ENCODE results near the gene ACO2.

ACO2 gene

DNA sequence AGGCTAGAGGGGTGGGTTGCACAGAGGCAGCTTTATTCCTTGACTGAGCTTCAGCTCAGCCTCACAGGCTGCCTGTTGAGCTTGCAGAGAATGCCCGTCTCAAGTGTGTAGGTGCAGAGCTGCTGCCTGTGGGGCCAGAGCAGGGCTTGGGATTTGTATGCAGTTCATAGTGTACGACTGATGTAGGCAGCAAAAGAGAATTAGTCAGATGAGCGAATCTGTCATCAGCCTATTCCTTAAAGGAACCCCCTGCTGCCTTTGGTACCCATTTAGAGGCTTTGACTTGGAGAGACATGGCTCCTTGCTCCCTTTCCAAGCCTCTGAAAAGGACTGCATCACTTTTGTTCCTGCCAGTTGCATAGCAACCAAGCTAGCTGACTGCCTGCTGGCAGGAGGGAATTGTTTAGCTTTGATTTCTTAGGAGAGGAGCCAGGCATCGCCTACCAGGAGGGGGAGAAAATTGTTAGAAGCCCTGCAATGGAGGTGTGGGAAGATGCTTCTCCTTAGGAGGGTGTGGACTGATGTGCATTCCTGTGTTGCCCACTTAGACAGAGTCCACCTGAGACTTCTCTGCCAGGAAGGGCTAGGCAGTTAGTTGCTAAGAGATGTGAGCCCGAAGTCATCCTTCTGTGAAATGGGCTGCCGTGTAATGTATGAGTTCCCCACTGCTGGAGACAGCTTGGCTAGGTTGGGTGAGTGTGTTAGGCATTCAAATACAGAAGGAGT lies 10.9 kb downstream of the ACO2 start:
- Histone ChIP-seq H3K4me1 (ENCODE audit: control insufficient read depth, insufficient read depth, low read length) (peaks cover 35% of the 10 kb centered on the region), H3K27me3 (ENCODE audit: control insufficient read depth, insufficient read depth, low read length, poor library complexity, severe bottlenecking) (no peaks in the 10 kb centered on the region), H3K27ac (ENCODE audit: insufficient read depth, low read depth, low read length, poor library complexity, severe bottlenecking) (peak overlapping the region; percentile 90), H3K4me3 (ENCODE audit: insufficient read depth, low read depth, low read length) (peak overlapping the region; percentile 7), H3K36me3 (ENCODE audit: control insufficient read depth, insufficient read depth, low read length) (no peaks in the 10 kb centered on the region), H3K9me3 (ENCODE audit: control insufficient read depth, low read length) (no peaks in the 10 kb centered on the region)
- 33% methylated on average over 6 of the region's 6 CpGs for WGBS, 2 experiments

DNA sequence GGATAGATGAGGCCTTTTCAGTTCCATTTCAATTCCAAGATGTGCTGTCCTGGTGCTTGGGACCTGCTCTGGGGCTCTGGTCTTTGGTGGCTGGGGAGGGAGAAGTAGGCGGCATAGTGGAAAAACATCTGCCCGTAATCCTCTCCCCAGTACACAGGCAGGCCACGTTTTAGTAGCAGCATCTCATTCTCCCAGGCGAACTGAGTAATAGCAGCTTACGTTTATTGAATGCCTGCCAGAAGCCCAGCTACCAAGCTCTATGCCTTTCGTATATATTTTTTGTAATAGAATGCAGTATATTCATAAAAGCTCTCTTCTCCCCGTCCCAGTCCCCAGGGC lies 11.4 kb downstream of the ACO2 start:
- 76 to 81% methylated on average over 7 of the region's 7 CpGs for WGBS, 2 experiments
- H3K4me1 ChIP-seq (ENCODE audit: control insufficient read depth, insufficient read depth, low read length) = peaks cover 35% of the 10 kb centered on the region
- H3K36me3 ChIP-seq (ENCODE audit: control insufficient read depth, insufficient read depth, low read length) = no peaks in the 10 kb centered on the region
- peak overlapping the region; percentile 90 for H3K27ac ChIP-seq (ENCODE audit: insufficient read depth, low read depth, low read length, poor library complexity, severe bottlenecking)
- H3K4me3 ChIP-seq (ENCODE audit: insufficient read depth, low read depth, low read length) = no peak overlapping the region
- no peaks in the 10 kb centered on the region for H3K9me3 ChIP-seq (ENCODE audit: control insufficient read depth, low read length)
- no peaks in the 10 kb centered on the region for H3K27me3 ChIP-seq (ENCODE audit: control insufficient read depth, insufficient read depth, low read length, poor library complexity, severe bottlenecking)

DNA sequence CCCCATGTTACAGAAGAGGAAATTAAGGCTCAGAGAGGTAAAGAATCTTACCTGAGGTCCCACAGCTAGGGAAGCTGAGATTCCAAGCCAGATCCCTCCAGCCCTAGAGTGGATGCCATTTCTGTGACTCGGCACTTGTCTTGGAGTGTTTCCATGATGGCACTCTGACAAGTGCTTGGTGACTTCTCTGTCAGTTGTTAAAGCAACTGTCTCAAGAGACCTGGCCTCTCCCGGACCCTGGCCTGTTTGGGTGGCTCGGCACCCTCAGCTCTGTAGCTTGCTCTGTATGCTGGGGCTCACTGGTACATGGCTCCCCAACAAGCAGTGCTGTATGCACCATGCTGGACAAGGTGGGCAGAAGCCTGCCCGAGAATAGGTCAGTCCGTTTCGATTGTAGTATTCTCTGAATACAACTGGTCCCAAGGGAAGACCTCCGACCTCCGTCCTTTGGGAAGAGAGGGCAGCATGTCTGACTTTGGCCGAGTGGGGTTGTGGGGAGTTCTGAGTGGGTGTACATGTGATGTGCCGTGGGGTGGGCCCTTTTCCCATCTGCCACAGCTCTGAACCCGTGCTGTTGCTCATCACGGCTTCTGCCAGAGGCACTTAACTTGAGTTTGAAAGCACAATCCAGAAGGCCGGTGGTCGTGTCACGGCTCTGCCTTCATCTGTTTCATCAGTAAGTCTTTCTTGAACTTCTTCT lies 12.4 kb downstream of the ACO2 start:
- 89 to 90% methylated on average over 15 of the region's 15 CpGs for WGBS, 2 experiments
- no peak overlapping the region for H3K4me3 ChIP-seq (ENCODE audit: insufficient read depth, low read depth, low read length)
- H3K27ac ChIP-seq (ENCODE audit: insufficient read depth, low read depth, low read length, poor library complexity, severe bottlenecking) = no peak overlapping the region
- no peaks in the 10 kb centered on the region for H3K9me3 ChIP-seq (ENCODE audit: control insufficient read depth, low read length)
- H3K27me3 ChIP-seq (ENCODE audit: control insufficient read depth, insufficient read depth, low read length, poor library complexity, severe bottlenecking) = no peaks in the 10 kb centered on the region
- peaks cover 38% of the 10 kb centered on the region for H3K4me1 ChIP-seq (ENCODE audit: control insufficient read depth, insufficient read depth, low read length)
- H3K36me3 ChIP-seq (ENCODE audit: control insufficient read depth, insufficient read depth, low read length) = no peaks in the 10 kb centered on the region

DNA sequence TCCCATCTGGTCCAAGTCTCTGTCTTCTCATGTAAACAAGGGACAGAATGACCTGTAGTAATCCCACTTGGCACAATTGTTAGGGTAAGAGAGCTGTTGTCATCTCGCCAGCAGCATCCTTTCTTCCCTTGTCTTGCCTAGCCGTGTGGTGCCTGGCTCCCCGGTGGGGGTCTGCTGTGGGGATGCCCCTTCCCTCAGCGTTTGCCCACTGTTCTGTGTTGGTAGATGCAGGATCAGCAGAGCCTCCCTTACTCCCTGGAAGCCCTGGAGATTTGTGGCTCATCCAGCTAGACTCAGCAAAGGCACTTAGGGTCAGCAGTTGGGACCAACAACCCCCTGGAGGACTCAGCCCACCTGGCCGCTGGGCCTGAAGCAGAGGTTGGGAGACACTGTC lies 13.0 kb downstream of the ACO2 start:
- Histone ChIP-seq H3K4me3 (ENCODE audit: insufficient read depth, low read depth, low read length) (no peak overlapping the region), H3K27ac (ENCODE audit: insufficient read depth, low read depth, low read length, poor library complexity, severe bottlenecking) (no peak overlapping the region), H3K36me3 (ENCODE audit: control insufficient read depth, insufficient read depth, low read length) (no peaks in the 10 kb centered on the region), H3K27me3 (ENCODE audit: control insufficient read depth, insufficient read depth, low read length, poor library complexity, severe bottlenecking) (no peaks in the 10 kb centered on the region), H3K4me1 (ENCODE audit: control insufficient read depth, insufficient read depth, low read length) (peaks cover 41% of the 10 kb centered on the region), H3K9me3 (ENCODE audit: control insufficient read depth, low read length) (no peaks in the 10 kb centered on the region)
- 11 to 15% methylated on average over 5 of the region's 5 CpGs for WGBS, 2 experiments

DNA sequence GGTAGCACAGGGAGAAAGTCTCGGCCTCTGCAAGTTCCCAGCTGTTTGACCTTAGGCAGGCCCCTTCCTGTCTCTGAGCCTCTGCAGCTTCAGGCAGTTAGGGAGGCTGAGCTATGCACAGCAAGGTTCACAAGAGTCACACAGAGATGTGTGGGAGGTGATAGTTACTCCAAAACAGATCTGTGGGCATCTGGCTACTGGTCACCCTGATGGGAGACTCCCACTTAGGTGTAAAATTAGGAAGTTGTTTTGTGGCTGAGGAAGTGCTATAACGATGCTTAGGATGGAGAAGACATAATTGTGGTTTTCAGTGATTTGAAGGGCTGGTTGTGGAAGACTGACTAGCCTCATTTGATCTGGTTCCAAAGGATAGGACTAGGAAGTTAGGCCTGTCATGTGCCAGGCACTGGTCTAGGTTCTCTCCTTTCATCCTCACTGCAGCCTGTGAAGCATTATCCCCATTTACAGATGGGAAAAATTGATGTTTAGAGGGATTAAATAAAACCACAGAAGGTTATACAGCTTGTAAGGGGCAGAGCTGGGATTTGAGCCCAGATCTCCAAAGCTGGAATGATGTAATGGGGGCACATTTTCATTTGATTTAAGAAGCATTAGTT lies 13.5 kb downstream of the ACO2 start:
- no peak overlapping the region for H3K4me3 ChIP-seq (ENCODE audit: insufficient read depth, low read depth, low read length)
- no peaks in the 10 kb centered on the region for H3K36me3 ChIP-seq (ENCODE audit: control insufficient read depth, insufficient read depth, low read length)
- no peaks in the 10 kb centered on the region for H3K27me3 ChIP-seq (ENCODE audit: control insufficient read depth, insufficient read depth, low read length, poor library complexity, severe bottlenecking)
- no peak overlapping the region for H3K27ac ChIP-seq (ENCODE audit: insufficient read depth, low read depth, low read length, poor library complexity, severe bottlenecking)
- 66% methylated on average over 2 of the region's 2 CpGs for WGBS, 2 experiments
- no peaks in the 10 kb centered on the region for H3K9me3 ChIP-seq (ENCODE audit: control insufficient read depth, low read length)
- peaks cover 43% of the 10 kb centered on the region for H3K4me1 ChIP-seq (ENCODE audit: control insufficient read depth, insufficient read depth, low read length)

DNA sequence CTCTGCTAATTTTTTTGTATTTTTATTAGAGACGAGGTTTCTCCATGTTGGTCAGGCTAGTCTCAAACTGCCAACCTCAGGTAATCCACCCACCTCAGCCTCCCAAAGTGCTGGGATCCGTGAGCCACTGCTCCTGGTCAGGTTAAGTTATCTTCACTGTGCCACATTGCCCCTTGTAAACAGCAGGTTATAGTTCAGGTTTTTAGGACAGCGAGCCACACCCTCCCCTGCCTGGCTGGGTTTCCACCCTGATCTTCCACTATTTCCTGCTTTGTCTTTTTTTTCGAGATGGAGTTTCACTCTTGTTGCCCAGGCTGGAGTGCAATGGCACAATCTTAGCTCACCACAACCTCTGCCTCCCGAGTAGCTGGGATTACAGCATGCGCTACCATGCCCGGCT lies 16.1 kb downstream of the ACO2 start:
- H3K27ac ChIP-seq (ENCODE audit: insufficient read depth, low read depth, low read length, poor library complexity, severe bottlenecking) = no peak overlapping the region
- peaks cover 33% of the 10 kb centered on the region for H3K4me1 ChIP-seq (ENCODE audit: control insufficient read depth, insufficient read depth, low read length)
- no peaks in the 10 kb centered on the region for H3K27me3 ChIP-seq (ENCODE audit: control insufficient read depth, insufficient read depth, low read length, poor library complexity, severe bottlenecking)
- no peaks in the 10 kb centered on the region for H3K36me3 ChIP-seq (ENCODE audit: control insufficient read depth, insufficient read depth, low read length)
- no peaks in the 10 kb centered on the region for H3K9me3 ChIP-seq (ENCODE audit: control insufficient read depth, low read length)
- 93 to 96% methylated on average over 7 of the region's 7 CpGs for WGBS, 2 experiments
- H3K4me3 ChIP-seq (ENCODE audit: insufficient read depth, low read depth, low read length) = no peak overlapping the region

DNA sequence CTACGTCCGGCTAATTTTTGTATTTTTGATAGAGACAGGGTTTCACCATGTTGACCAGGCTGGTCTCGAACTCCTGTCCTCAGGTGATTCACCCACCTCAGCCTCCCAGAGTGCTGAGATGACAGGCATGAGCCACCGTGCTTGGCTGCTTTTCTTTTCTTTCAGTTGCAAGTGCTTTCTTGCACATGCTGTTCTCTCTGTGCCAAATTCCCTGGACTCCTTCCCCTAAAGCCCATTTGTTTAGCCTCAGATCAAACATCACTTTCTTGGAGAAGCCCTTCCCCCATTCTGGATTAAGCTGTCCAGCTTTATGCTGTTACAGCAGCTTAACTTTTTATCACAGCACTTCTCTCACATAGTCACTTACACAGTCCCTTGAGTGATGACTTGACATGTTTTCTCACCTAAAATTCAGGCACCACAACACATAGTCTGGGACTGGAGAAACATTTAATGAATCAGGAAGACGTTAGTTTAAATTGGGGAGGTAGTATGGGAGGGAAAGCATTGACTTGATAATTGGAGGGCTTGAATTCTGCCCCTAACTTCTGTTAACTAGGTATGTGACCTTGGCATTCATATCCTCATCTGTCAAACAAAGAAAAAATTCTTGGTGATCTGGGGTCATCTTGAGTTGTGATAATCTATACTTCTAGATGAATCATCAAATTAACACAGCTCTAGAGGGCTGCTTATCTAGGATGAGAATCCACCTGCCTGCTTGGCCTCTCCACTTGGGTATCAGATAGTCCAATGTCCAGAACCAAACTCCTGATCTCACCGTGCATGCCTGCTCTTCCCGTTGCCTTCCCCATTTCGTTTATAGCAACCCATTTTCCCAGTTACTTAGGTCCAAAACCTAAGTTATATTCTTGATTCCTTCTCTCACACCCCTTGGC lies 18.4 kb downstream of the ACO2 start:
- WGBS, 2 experiments = 91% methylated on average over 8 of the region's 8 CpGs
- no peak overlapping the region for H3K4me3 ChIP-seq (ENCODE audit: insufficient read depth, low read depth, low read length)
- H3K4me1 ChIP-seq (ENCODE audit: control insufficient read depth, insufficient read depth, low read length) = peaks cover 20% of the 10 kb centered on the region
- H3K27me3 ChIP-seq (ENCODE audit: control insufficient read depth, insufficient read depth, low read length, poor library complexity, severe bottlenecking) = no peaks in the 10 kb centered on the region
- no peak overlapping the region for H3K27ac ChIP-seq (ENCODE audit: insufficient read depth, low read depth, low read length, poor library complexity, severe bottlenecking)
- H3K9me3 ChIP-seq (ENCODE audit: control insufficient read depth, low read length) = no peaks in the 10 kb centered on the region
- H3K36me3 ChIP-seq (ENCODE audit: control insufficient read depth, insufficient read depth, low read length) = no peaks in the 10 kb centered on the region

DNA sequence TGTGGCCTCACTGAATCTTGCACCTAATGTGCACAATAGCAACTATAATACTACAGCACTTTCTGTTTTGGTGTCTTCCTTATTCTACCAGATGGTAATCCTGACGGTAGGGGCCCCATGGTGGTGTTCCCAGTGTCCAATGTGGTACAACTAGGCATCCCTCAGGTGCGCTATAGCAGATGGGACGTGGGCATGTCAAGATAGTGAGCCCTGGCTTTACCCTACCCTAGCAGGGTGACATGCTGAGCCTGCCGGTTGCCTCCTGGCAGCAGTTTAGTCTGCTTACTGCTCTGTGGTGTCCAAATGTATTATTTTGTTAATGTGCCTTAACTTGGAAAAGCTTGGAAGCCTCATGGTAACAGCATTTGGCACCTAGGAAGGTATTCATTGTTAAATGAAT lies 19.2 kb downstream of the ACO2 start:
- H3K4me3 ChIP-seq (ENCODE audit: insufficient read depth, low read depth, low read length) = no peak overlapping the region
- no peak overlapping the region for H3K27ac ChIP-seq (ENCODE audit: insufficient read depth, low read depth, low read length, poor library complexity, severe bottlenecking)
- peaks cover 18% of the 10 kb centered on the region for H3K4me1 ChIP-seq (ENCODE audit: control insufficient read depth, insufficient read depth, low read length)
- WGBS, 2 experiments = 72 to 73% methylated on average over 4 of the region's 4 CpGs
- H3K9me3 ChIP-seq (ENCODE audit: control insufficient read depth, low read length) = no peaks in the 10 kb centered on the region
- no peaks in the 10 kb centered on the region for H3K36me3 ChIP-seq (ENCODE audit: control insufficient read depth, insufficient read depth, low read length)
- H3K27me3 ChIP-seq (ENCODE audit: control insufficient read depth, insufficient read depth, low read length, poor library complexity, severe bottlenecking) = no peaks in the 10 kb centered on the region

DNA sequence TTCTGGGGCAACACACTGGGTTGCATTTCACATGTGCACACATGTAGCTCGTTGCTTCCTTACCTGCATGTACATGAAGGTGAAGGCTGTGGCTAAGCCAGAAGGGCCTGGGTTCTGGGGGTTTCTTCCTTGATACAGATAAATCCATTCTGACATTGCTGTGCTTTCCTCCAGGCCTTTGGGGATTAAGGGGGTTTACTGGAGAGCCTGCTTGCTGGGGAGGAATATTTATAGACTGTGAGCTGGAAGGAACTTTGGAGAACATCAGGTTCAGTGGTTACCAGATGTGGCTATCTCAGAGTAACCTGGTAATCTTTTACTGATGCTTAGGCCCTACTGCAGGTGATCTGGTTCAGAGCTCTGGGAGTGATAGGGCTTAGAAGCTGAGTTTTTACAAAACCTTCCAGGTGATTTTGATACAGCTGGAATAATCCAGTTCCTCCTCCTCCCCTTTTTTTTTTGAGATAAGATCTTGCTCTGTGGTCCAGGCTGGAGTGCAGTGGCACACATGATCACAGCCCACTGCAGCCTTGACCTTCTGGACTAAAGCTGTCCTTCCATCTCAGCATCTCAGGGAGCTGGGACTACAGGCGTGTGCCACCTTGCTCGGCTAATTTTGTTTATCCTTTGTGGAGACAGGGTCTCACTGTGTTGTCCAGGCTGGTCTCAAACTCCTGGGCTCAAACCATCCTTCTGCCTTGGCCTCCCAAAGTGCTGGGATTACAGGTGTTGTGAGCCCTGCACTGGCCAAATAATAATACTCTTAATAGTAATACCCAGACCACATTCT lies 19.9 kb downstream of the ACO2 start:
- 93 to 94% methylated on average over 3 of the region's 3 CpGs for WGBS, 2 experiments
- Histone ChIP-seq H3K4me1 (ENCODE audit: control insufficient read depth, insufficient read depth, low read length) (peaks cover 18% of the 10 kb centered on the region), H3K4me3 (ENCODE audit: insufficient read depth, low read depth, low read length) (no peak overlapping the region), H3K9me3 (ENCODE audit: control insufficient read depth, low read length) (no peaks in the 10 kb centered on the region), H3K27ac (ENCODE audit: insufficient read depth, low read depth, low read length, poor library complexity, severe bottlenecking) (no peak overlapping the region), H3K27me3 (ENCODE audit: control insufficient read depth, insufficient read depth, low read length, poor library complexity, severe bottlenecking) (no peaks in the 10 kb centered on the region), H3K36me3 (ENCODE audit: control insufficient read depth, insufficient read depth, low read length) (no peaks in the 10 kb centered on the region)
